GOT3 (cell line): ENCODE measurements around the gene KIAA0232.
"Not testable (repeated sequence)": the region's sequence is repeated elsewhere in the genome, so short reads cannot be mapped to it uniquely, and the experiment has no call there.

Experiments used
- DNase-seq: peaks from one replicate; lab custom pipeline; 2025; ENCODE audit warnings: mixed read lengths; lab: John Stamatoyannopoulos, UW

Gene KIAA0232

DNA sequence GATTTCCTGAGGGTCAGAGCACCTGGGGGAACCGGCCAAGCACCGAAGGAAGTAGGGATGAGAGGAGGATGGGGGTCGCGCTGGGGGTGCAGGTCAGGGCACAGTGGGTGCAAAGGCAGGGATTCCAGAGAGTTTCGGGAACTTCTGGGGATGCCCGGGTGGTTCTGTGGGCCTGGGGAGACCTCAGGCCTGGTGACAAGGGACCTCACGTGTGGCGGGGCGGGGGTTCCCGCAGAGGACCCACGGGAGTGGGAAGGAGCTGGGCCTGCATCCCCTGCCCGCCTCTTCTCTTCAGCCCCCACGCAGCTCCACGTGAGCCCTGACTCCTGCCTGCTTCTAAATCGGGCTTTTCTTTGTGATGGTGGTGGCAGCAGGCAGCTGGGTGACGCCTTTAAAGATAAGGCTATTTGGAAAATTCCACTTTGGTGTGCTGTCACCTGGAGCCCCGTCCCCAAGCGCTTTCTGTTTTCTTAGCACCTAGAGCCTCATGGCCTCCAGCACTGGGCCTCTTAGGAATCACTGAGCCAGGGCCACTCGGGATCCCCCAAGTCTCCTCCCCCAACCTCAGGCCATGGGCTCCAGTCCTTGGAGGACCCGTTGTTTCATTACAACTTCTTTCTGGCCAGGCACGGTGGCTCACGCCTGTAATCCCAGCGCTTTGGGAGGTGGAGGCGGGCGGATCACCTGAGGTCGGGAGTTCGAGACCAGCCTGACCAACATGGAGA lies 120.0 kb downstream of the KIAA0232 start:
- DNase-seq, result no peak

DNA sequence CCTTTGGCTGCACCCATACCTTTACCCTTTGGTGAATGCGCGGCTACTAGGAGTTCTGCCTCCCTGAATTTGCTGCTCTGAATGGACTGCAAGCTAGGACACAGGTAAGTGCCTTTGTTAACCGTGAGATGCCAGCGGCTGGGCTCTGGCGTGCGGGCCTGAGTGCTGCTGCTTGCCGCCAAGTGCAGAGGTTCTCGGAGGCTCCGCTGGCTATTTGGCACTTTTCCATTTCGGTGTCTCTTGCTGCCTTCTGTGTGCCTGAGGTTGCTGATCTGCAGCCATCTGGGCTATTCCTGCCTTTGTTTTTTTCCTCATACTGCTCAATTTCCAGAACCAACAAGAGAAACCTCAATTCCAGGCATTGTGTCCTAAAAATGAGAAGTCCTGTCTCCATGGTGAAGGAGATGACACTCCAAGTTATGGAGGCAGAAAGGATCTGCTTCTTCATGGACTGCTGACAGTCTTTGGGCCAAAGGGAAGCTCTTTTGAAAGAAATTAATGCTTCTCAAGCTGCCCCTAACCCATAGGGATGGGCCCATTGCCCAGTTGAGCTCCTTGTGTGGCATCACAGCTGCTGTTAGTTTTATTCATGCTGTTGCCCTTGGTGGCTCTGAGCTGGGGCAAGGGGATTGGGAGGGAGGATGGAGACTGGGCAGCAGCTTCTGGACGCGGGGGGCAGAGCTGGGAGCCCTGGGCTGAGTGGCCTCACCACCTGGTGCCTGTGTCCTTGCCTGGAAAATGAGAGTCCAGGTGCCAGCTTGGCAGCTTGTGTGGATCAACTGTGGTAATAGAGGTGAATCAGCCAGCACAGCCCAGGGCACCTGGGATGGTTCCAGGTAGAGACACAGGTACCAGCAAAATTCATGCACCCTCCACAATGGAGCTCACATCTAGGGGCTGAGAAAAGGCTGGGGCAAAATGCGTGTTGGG lies 123.3 kb downstream of the KIAA0232 start:
- no peak for DNase-seq

DNA sequence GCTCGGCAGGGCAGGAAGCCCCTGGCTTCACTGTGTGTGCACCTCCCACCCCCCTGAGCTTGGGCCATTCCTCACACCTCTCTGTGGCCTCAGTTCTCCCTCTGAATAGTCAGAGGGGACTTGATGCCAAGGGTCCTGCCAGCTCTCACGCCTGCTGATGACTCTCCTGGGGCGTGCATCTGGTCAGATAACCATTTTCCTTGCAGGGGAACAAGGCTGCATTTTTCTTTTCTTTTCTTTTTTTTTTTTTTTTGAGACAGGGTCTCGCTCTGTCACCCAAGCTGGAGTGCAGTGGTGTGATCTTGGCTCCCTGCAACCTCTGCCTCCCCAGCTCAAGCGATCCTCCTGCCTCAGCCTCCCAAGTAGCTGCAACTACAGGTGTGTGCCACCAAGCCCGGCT lies 124.0 kb downstream of the KIAA0232 start:
- not testable (repeated sequence) for DNase-seq

DNA sequence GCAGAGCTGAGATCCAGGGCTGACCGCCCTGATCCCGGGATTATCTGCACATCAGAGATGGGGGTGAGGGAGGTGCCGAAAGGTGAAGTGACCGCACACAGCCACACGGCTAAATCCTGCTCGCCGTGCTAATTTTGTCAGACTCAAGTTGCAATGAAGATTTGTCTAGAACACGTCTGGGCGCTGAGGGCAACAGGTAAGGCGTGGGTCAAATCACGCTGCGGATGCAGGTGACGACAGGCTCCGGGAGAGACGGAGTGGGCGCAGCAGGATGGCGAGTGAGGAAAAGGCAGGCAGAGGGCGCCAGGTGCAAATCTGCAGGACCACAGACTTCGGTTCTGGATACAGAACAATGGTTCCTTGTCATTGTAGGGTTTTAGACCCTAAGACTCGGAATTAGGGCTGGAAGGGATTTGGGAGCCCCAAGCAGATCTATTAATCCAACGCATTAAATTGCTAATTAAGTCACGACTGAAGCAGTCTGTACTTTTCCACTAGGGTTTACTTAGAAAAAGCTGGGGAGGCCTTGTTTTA lies 125.2 kb downstream of the KIAA0232 start:
- DNase-seq, result no peak

DNA sequence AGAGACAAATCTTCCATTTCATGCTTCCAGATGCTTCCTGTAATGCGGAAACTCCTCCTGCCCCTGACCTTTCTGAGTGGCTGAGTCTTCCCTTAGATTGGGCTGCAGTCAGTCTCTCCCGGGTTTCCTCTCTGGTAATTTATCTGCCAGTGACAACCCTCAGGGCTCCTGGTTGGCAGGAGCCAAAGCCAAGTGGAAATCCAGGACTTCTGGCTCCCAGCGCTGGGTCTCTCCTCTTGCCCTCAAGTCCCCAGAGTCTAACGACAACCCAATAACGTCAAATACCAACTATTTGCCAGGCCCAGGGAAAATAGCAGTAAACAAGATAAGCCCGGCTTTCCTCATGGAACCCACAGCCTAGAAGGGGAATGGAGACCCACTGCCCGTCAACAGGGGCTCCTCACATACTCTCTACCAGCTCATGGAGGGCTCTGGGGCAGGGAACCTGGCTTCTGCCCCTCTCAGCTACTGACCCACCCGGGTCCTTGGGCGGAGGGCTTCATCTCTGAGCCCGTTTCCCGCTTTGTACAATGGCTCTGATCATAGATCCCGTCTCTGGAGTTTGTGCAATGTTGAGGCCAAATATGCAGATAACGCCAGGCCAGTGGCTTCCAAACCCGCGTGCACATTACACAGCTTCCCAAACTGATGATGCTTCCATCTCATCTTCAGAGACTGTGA lies 126.0 kb downstream of the KIAA0232 start:
- DNase-seq, result no peak

DNA sequence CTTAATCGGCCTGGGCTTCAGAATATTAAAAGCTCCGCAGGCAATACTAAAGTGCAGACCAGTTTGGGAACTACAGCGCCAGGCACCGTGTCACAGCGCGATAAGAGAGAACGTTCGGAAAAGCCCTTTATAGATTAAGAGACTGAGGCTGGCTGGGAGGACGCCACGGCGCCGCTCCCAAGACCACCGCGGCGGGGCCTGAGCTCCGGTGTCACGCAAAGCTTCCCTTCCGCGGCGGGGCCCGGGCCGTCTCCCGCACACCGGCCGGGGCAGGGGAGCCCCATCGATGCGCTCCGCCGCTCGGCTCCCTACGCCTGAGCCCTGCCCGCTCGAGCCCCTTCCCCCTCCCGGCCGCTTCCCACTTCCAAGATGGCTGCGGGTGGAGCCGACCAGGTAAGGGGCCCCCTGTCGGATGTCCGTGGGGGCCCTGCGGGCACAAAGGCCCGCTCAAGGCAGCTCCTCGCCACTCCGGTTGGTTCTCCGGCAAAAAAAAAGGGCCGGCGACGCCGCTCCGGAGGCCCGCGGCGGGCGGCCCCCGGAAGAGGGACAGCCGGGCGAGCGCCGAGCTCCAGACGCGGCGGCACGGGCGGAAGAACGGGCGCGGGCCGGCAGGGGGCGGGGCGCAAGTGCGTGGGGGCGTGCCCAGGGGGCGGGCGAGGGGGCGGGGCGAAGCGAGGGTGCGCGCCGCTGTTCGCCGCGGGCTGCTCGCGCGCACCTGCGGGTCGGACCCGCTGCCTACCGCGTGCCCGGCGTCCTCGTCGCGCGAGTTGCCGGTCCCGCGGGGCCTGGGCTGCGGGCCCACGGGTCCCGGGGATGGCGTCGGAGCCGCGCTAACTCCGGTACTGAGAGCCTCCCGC lies 126.8 kb downstream of the KIAA0232 start, which contains the start of gene TBC1D14:
Gene TBC1D14 (plus strand): TSS at position 714 of the 857 bp plus-strand sequence. CDS start 13,564 bp downstream, outside the sequence.
- peak; percentile 65 for DNase-seq

DNA sequence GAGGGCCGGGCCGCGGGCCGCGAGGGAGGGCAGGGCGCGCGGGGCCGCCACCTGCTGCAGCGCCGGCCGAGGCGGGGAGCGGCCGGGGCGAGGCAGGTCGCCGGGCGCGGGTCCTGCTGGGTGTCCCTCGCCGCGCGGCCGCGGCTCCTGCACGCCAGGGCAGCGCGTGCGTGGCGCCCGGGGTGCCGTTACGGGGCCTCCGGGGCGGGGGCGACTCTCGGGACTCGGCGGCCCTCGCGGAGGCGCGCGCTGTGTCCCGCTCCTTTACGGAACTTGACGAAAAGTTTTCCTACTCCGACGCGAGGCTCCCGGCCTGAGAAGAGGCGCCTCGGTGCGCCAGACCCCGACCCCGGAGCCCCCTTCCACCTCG lies 127.4 kb downstream of the KIAA0232 start:
- DNase-seq, result no peak

DNA sequence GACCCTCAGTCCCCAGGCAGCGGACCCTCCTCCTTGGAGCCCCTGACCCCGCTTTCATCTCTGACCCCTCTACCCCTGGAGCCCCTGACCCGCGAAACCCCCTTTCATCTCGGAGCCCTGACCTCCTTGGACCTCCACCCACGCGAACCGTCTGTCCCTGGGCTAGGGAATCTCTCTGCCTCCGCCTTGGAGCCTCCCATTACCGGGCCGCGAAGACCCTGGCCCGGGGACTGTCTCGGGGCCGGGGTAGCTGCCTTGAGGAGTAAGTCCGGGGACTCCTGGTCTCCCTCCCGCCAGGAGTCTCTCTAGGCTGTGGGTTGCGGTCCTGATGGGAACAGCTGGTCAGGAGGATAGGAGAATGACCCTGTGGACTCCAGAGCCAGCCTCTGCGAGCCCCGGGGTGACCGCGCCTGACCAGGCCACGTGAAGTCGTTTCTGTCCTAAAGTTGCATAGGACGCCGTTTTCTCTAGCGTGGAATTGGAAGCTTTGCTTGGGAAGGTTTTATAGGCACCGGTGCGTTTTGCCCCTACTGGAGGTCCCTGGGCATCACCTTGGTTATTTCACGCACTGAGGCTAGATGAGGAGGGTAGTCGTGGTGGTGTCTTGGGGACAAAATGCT lies 127.9 kb downstream of the KIAA0232 start:
- no peak for DNase-seq

DNA sequence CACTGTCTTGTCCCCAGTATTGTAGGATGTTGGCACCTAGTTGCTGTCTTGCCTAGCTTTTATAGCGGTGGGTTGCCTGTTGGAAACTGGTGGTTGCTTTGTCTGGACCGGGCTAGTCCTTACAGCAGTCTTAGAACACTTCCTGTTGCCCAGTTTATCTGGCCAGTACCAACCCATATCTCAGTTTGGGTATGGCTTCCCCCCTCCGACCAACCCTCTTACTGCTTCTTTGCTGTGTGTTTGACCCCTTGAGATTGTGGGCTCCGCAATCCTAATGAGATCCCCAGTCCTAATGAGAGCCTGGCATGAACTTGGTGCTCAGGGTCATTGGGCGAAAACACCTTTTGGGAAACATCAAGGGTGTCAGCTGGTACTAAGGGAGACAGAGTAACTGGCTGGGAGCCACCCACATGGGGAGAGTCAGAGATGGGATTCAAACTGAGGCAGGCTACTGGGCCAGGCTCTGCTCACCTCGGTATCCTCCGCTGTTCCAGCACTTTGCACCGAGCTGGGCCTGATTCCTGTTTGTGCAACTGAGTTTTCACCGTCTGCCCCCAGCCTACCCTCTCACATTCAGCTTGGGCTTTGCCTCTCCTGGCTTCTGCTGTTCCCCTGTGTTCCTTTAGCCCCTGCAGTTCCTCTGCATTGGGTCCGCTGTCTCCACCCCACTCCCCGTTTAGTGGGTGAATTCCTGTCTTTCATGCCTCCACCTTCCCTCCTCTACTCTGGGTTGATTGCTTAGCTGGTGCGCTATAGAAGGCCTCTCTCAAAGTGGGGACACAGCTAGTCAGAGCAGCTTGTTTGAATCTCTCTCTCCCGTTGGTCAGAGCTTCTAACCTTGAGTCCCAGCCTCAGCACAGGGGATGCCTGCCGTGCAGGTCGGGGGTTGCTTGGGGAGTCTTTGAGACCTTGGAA lies 128.7 kb downstream of the KIAA0232 start:
- DNase-seq, result no peak

DNA sequence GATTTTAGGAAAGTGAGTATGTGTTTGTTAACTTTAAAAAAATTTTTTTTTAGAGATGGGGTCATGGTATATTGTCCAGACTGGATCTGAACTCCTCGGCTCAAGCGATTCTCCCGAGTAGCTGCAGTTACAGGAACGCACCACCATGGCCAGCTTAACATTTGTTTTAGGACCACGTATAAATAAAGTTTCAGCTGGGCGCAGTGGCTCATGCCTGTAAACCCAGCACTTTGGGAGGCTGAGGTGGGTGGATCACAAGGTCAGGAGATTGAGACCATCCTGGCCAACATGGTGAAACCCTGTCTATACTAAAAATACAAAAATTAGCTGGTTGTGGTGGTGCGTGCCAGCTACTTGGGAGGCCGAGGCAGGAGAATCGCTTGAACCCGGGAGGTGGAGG lies 129.4 kb downstream of the KIAA0232 start:
- not testable (repeated sequence) for DNase-seq

DNA sequence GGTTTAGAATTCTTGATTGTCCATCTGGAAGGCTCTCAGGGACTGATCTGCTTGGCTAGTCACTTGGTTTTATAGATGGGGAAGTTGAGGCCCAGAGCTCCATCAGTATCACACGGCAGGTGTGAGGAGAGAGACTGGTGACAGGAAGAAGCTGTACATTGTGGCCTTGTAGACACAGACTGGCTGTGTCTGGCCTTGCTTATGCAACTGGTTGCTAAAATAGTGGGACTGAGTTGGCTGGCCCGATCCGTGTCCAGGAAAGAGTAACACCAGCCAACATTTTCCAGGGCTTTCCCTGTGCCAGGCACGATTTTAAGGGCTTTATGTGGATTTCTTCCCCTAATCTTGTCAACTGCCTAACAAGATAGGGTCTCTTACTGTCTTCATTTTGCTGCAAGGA lies 129.9 kb downstream of the KIAA0232 start:
- DNase-seq, result no peak

DNA sequence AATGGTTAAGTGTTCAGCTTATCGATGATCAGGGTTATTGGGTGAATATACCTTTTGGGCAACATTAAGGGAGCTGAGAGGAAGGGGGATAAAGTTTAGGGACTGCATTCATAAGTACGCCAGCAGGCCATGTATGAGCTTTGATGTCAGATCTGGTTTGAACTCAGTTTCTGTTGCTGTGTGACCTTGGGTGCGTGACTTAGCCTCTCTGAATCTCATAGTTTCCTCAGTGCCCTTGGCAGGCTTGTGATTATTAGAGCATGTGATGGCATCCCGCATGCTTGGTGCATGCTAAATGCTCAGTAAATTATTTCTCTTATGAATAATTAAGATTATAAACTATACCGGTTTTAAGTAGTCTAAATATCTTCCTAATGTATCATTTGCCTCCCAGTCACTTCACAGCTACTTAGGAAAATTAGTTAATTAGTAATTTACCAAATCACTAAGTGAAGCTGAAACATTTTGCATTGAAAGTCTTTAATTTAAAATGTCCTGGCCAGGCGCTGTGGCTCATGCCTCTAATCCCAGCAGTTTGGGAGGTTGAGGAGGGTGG lies 130.9 kb downstream of the KIAA0232 start:
- no peak for DNase-seq

DNA sequence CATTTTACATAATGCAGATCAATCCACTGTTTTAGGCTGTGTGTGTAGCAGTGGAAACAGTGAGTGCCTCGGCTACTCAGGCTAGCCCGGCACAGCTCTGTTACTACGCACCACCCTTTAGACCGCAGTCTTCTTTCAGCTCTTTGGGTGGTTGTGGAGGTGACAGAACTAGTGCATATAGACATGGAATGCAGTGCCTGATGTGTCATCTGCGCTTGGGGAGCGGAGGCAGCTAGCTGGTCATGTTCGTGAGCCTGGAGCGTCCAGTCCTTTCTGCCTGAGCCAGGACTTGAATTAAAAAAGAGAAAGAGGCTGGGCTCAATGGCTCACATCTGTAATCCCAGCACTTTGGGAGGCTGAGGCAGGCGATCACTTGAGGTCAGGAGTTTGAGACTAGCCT lies 131.9 kb downstream of the KIAA0232 start:
- no peak for DNase-seq

DNA sequence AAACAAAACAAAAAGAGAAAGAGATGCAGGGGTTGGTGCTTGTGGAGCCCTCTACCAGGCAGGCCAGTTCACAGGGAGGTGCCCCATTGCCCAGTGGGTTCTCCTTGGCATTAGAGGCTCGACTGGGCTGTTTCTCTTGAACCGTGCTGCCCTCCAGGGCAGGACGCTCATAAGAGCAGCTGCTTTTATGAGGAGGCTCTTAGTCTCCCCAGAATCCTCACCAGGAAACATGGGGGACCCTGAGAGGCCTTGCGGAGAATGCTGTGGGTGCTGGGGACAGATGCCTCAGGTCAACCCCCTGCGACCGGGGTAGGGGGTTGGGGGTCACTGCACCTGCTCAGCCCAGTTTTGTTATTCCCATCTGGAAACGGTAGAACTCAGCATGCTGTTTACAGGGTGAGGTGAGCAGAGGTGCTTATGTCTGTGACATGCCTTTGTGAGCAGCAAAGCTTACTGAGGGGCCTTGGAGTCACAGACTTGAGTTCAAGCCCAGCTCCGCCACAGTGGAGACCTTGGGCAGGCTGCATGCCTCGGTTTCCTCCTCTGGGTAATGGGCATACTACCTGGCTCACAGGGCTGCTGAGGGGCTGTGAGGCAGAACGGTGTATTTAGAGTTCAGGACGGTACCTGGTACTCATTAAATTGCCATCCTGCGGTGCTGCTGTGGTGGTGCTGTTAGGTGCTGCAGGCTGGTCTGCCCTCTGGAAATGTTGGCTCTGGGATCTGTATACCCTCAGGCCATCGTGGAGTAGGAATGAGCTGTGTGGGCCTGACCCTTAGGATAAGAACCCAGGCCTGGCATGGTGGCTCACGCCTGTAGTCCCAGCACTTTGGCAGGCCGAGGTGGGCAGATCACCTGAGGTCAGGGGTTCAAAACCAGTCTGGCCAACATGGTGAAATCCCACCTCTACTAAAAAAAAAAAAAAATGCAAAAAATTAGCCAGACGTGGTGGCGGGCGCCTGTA lies 132.8 kb downstream of the KIAA0232 start:
- DNase-seq, result no peak

DNA sequence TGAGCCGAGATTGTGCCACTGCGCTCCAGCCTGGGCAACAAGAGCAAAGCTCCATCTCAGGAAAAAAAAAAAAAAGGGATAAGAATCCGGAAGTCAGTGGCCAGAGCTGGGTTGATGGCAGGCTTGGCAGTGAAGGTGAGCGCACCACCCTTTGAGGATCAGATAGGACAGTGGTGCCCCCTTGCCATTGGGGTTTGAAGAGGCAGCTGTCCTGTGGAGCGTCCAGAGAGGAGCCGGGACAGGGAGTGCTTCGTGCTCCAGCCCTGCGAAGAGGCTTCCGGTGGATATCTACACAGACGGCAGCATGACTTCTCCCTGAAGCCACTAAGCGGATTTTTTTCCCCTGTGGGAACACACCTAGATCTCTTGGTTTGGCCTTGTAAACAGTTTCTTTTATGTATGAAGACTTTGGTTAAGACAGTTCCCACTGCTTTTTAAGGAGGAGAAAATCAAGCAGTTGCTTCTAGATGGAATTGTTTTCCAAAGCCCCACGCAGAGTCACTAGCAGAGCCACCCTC lies 133.6 kb downstream of the KIAA0232 start:
- DNase-seq, result no peak

DNA sequence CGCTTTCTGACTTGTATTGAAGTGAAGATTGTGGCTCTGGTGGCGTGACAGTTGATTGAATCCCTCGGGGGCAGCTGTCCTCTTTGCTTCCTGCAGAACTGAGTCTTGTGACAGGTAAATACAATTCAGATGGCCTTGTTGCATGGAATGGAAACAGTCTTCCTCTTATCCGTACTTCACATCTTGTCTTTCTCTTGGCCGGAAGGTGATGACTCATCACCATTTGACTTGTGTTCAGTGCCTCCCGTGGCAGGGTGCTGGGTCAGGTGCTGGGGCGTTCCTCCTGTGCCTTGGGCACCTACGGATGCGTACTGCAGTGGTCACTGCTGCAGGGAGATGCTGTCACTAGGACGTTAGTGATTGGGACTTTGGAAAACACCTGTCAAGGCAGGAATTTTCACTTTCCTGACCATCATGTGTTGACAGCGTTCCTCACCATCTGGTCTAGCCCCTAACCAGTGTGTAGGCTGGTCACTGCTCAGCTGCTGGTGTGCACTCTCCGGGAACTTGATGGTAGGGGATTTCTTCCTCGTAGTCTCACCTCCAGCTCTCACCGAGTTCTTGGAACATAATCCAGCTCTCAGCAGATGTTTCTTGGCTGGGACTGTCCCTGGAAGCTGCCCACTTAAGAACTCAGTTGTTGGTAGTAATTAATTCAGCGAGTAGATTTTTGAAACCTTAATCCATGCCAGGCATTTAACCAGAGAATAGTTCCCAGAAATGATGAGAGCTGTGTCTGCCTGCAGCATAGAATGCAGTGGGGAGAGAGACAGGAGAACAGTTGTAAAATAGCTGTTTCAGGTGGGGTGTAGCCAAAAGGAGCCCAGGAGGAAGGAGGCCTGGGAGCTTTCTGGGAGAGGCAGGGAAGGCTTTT lies 134.3 kb downstream of the KIAA0232 start:
- DNase-seq, result no peak
